ENCODE results near the gene UBE2H.
"Not testable (repeated sequence)": the region's sequence is repeated elsewhere in the genome, so short reads cannot be mapped to it uniquely, and the experiment has no call there.

The UBE2H gene

DNA sequence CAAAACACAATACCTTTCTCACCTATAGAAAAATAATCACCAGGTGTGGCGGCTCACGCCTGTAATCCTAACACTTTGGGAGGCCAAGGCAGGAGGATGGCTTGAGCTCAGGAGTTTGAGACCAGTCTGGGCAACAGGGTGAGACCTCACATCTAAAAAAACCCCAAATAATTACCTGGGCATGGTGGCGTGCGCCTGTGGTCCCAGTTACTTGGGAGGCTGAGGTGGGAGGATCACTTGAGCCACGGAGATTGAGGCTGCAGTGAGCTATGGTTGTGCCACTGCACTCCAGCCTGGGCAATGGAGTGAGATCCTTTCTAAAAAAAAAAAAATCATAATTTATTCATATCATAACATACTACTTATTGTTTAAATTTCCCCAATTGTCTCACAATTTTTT is 129.6 kb downstream of the UBE2H start:
- not testable (repeated sequence) for DNase-seq (ENCODE audit: low spot score)

- DNase-seq (ENCODE audit: low spot score), result no peak
Measured at GRCh38 chr7:129821476-129821875, 131.3 kb downstream of the UBE2H start.

DNA sequence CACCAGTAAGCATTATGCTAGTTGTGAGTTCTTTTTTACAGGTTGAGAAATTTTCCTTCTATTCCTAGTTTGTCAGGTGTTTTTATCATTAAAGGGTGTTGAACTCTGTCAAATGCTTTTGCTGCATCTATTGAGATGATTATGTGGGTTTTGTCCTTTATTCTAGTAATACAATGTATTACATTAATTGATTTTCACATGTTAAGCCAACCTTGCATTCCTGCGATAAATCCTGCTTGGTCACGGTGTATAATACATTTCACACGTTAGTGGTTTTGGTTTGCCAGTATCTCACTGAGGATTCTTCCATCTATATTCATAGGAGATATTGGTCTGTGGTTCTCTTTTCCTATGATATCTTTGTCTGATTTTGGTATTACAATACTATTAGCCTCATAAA is 136.0 kb downstream of the UBE2H start:
- DNase-seq (ENCODE audit: low spot score), result no peak

GRCh38 chr7:129807863-129808262 is 144.9 kb downstream of the UBE2H start:
- DNase-seq (ENCODE audit: low spot score), result no peak

DNA sequence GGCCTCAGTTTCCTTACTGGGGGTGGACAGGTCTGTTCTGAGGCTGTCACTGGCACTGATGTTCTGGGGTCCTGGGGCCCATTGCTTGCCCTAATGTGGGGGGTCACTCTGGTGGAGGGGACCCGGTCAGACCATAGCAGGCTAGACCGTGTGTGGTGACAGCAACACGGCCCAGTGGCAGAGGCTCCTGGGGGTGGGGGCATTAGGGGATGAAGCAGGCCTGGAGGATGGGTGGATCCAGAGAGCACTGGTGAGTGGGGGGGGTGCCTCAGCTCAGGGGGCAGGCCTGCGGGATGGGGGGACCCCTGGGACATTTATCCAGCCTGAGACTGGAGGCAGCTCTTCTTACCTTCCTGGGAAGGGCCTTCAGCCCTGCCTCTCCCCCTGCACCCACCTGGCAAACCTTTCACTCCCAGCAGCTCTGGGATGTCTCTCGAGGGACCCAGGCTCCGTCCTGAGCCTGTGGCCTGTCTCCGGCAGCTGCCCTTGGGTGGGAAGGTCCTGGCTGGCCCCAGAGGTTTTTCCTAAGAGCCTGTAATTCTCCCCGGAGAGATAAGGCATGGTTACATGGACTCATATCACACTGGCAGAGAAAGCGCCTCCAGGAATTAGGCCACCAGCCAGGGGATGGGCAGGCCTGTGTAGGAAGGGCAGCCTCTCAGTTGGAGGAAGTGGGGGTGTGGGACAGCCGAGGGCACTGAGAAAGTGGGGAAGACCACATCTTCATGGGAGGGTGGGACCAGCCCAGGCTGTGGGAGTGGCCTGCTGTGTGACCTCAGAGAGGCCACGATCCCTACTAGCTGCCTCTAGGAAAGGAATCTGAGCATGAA is 147.7 kb downstream of the UBE2H start:
- DNase-seq (ENCODE audit: low spot score), result no peak

- DNase-seq (ENCODE audit: low spot score), result no peak
Measured at GRCh38 chr7:129804111-129804889, 148.5 kb downstream of the UBE2H start.

DNA sequence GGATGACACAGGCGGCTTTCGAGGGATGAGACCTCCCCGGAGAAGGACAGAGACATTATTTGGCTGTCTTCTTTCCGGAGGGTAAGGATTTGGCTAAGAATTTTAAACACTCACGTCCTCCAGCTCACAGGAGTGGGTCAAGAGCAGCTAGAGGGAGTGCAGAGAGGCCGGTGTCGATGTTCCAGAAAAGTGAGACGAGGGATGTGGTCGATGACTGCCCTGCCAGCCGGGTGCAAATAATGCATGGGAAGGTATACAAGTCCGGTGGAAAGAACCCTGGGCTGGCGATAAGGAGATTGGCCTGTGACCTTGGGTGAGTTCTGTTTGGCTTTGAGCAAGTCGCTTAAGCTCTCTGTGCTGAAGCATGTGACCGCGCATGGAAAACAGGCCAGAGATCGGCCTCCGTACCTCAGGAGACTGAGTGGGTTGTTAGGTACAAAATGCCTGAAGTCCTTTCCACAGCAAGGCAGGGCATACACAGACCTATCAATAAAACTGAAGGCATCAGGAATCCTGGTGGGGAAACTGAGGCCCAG is 149.1 kb downstream of the UBE2H start:
- DNase-seq (ENCODE audit: low spot score), result no peak

GRCh38 chr7:129801882-129802281 is 150.9 kb downstream of the UBE2H start:
- peak; percentile 48 for DNase-seq (ENCODE audit: low spot score)

- DNase-seq (ENCODE audit: low spot score), result no peak
Measured at GRCh38 chr7:129800901-129801300, 151.9 kb downstream of the UBE2H start.

DNA sequence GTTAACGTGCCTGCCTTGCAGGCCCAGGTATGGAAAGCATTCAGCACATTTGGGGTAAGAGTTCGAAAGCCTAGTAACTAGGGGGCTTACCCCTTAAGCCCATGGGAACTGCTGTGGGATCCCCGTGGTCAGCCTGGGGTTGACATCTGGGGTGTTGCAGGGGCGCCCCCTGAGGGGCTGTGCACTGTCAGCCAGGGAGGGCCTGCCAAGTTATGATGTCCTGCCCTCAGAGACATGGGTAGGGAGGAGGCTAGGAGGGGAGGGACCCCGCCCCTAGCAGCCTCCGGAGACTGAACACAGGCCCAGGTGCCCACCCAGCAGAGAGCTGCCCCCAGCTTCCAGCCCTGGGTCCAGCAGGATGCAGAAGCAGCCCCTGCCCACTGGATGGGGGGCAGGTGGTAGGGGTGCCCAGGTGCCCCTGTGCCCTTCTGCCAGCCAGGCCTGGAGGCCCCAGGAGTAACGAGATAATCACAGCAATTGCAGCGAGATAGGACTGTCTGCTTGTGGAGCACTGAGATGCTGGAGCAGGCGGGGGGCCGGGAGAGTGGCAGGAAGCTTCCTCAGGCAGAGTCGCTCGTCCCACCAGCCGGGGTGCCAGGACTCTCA is 153.3 kb downstream of the UBE2H start:
- no peak for DNase-seq (ENCODE audit: low spot score)

- no peak for DNase-seq (ENCODE audit: low spot score)
Measured at GRCh38 chr7:129798616-129799349, 154.0 kb downstream of the UBE2H start.

DNA sequence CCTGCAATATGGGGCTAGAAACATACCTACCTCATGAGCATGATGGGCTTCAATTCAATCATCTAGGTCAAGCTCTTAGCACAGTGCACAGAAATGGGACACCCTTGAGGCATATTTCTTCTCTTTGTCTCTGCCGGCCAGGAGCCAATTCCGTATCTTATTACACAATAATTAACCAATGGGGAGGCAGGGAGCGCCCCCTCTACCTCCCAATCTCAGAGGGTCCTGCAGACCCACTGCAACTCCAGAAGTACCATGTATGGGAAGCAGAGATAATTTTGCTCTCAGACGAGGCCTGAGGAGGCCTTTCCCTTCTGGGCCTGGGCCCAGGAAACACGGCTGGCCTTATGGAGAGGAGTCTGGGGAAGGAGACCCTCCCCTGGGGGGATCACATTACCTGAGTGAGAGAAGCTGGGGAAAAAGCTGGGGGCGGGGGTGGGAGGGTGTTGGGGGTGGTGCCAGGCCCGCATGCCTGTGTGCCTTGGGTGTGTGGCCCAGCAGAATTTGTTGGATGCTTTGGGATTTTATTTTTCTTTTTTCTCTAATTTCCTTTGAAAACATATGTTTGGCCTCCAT is 155.5 kb downstream of the UBE2H start:
- DNase-seq (ENCODE audit: low spot score), result no peak

GRCh38 chr7:129796186-129796775 is 156.5 kb downstream of the UBE2H start:
- no peak for DNase-seq (ENCODE audit: low spot score)

DNA sequence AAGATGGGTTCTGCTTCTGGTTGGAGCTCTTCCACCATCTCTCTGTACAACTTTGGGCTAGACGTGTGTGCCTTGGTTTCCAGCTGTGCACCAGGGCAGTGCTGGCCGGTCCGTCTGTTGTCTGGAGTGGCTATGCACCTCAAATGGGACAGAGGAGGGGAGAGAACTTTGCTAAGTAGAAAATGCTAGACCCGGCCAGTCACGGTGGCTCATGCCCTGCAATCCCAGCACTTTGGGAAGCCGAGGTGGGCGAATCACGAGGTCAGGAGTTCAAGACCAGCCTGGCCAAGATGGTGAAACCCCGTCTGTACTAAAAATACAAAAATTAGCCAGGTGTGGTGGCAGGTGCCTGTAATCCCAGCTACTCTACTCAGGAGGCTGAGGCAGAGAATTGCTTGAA is 158.3 kb downstream of the UBE2H start:
- DNase-seq (ENCODE audit: low spot score), result not testable (repeated sequence)

GRCh38 chr7:129793506-129794310 is 159.1 kb downstream of the UBE2H start:
- no peak for DNase-seq (ENCODE audit: low spot score)

- DNase-seq (ENCODE audit: low spot score), result no peak
Measured at GRCh38 chr7:129792721-129793120, 160.0 kb downstream of the UBE2H start.

DNA sequence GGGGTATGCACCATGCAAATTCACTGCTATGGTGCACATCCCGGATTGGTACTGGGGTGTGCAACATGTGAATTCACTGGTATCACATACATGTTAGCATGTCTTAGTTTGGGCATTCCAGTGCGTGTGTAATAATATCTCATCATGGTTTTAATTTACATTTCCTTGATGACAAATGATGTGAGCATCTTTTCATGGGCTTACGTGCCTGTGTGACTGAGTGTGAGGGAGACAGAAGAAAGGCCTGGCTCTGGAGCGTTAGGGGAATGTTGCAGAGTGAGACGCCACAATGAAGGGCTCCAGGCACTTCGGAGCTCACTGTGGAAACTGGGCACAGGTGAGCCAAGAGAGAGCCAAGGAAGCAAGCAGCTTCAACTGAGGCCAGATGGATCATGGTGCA is 162.6 kb downstream of the UBE2H start:
- DNase-seq (ENCODE audit: low spot score), result no peak

DNA sequence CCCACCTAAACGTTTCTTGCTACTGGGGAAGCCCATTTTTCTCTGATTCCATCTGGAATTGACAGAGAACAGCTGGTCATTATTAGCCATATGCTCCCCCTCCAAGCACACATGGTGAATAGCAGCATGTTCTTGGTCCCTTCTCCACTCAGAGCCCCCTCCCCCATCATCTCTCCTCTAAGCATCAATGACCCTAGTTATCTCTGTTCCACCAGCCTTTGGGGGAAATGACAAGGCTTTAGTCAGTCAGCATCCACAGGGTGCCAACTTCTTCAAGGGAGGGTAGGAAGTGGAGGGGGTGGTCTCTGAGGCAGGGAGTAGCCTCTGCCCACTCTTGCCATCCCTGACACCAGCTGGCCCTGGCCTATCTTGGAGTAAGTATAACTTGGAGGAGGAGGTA is 163.1 kb downstream of the UBE2H start:
- DNase-seq (ENCODE audit: low spot score), result no peak

DNA sequence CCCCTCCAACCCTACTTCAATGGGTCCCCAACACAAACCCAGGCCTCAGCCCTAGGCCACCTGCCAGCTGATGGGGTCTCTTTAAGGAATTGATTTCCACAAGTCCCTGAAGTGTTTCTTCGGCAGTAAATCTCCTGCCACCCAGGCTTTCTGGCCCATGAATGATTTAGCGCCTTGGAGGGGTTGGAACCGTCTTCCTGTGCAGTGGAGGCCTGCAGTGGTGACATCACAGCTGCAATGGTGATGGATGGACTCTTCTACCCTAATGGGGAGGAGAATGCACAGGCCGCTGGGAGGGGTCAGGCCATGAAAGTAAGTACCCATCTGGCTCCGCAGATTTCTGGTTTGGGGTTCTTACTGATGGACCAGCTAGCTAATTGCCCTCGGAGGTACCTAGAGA is 163.8 kb downstream of the UBE2H start:
- no peak for DNase-seq (ENCODE audit: low spot score)

DNA sequence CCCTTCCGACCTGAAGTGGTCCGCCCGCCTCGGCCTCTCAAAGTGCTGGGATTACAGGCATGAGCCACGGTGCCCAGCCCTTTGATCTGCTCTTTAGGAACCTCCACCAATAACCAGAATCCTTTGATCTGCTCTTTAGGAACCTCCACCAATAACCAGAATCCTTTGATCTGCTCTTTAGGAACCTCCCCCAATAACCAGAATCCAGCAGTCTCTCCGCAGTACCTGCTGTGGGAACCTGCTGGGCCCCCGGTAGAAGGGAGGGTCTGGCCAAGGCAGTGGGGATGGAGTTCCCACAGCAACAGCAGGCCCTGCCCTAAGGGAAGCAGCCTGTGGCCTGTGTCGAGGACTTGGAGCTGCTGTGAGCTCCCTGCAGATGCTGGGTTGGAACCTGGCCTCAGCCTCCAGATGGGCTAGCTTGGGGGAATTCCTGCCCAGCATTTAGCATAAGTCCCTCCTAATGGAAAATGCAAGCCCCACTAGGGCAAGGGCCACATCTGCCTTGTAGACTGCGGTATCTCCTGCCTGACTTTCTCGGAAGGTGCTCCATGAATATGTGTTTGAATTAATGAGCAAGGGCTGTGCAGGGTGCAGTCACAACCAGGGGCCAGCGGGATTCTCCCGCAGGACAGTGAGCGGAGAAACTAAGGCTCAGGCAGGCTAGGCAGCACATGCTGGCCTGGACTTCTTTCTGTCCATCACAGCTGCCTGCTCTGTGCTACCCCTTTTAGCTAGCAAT is 165.8 kb downstream of the UBE2H start:
- DNase-seq (ENCODE audit: low spot score), result peak; percentile 95
